Stimulated activated naive B cell treated with anti-CD40 and anti-IgM and Interleukin-4, amounts not matched to agents 10 μg/mL and 1 μg/mL and 100 μg/mL, for 72 hours (primary cell): ENCODE measurements around the gene SUGP2.
A peak's percentile ranks its signal among the peaks of the same experiment; 100 is the strongest.

ENCODE experiments used
- ATAC-seq, 2 donors: fragments of 150-1000 bp; cut with Tn5 transposase; replicated peaks; 2 replicates each; pipeline ENCODE4 v1.10.0; 2021; ENCODE audit warnings: moderate library complexity in 1 of 2
- DNase-seq: peaks from one replicate; pipeline ENCODE4 v3.0.0; 2021
- H3K27ac Mint-ChIP-seq: one replicate; pipeline ENCODE4 v1.8.0; 2022; ENCODE audit warnings: mild to moderate bottlenecking, mixed read lengths
- H3K27me3 Mint-ChIP-seq, 2 donors: one replicate each; pipeline ENCODE4 v1.8.0; 2022; ENCODE audit warnings: mixed read lengths in 2 of 2
- H3K36me3 Mint-ChIP-seq, 2 donors: one replicate each; pipeline ENCODE4 v1.8.0; 2022; ENCODE audit warnings: mixed read lengths in 2 of 2, mild to moderate bottlenecking in 1 of 2
- H3K4me1 Mint-ChIP-seq, 2 donors: one replicate each; pipeline ENCODE4 v1.8.0; 2022; ENCODE audit warnings: mixed read lengths in 2 of 2, mild to moderate bottlenecking in 1 of 2
- H3K4me3 Mint-ChIP-seq, 2 donors: one replicate each; pipeline ENCODE4 v1.8.0; 2022; ENCODE audit warnings: mild to moderate bottlenecking in 2 of 2, mixed read lengths in 2 of 2, moderate library complexity in 1 of 2
- H3K9me3 Mint-ChIP-seq, 2 donors: one replicate each; pipeline ENCODE4 v1.8.0; 2022; ENCODE audit warnings: mixed read lengths in 2 of 2, mild to moderate bottlenecking in 1 of 2

Gene SUGP2

DNA sequence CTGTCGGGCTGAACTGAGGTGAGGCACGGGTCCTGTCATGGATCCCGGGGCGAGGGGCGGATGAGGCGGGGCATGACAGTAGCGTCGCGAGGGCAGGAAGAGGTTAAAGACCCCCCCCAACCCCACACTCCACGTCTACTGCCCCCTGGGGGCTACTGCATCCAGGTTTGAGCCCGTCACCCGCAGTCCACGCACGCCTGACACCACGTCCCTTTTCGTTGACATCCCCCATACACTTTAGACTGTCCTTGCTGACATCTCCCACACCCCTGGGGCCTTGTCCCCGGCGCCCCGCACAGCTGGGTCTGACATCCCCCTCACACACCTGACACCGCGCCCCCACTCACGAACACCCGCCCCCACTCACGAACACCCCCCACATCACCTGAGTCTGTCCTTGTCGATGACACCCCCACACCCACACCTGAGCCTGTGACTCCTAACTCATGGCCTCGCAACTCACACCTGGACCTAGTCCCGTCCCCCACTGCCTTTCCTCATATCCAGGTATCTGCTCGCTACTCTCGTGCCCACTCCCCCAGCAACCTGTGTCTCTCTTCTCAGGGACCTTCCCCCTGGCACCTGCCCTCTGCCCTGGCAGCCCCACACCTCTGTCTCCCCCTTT lies 30.9 kb upstream of the SUGP2 start:
- Mint-ChIP-seq H3K4me1 (peaks cover 17 to 48% of the 10 kb centered on the region in 2 donors), H3K36me3 (peaks cover 10 to 20% of the 10 kb centered on the region in 2 donors), H3K27ac (peak overlapping the region; percentile 89), H3K9me3 (no peaks in the 10 kb centered on the region), H3K4me3 (peak overlapping the region; percentile 90 to 92), H3K27me3 (no peaks in the 10 kb centered on the region)
- DNase-seq = no peak
- ATAC-seq = peak; percentile 21 to 27

- H3K27ac Mint-ChIP-seq = peak within 1 kb of the TSS; percentile 89
- ATAC-seq (peak; percentile 92 to 93), DNase-seq (peak; percentile 100)
- H3K4me1 Mint-ChIP-seq = peaks cover 17 to 44% of the 10 kb centered on the region in 2 donors
- H3K27me3 Mint-ChIP-seq = no peaks in the 10 kb centered on the region
- no peaks in the 10 kb centered on the region for H3K9me3 Mint-ChIP-seq
- H3K4me3 Mint-ChIP-seq = peak within 1 kb of the TSS; percentile 90 to 92
- H3K36me3 Mint-ChIP-seq = peaks cover 18 to 28% of the 10 kb centered on the region in 2 donors
Measured at GRCh38 chr19:19063183-19064097, 30.1 kb upstream of the SUGP2 start, which contains the start of gene SLC25A42. SLC25A42 (plus strand) TSS chr19:19063994; CDS start chr19:19096125, 32,131 bp downstream.

DNA sequence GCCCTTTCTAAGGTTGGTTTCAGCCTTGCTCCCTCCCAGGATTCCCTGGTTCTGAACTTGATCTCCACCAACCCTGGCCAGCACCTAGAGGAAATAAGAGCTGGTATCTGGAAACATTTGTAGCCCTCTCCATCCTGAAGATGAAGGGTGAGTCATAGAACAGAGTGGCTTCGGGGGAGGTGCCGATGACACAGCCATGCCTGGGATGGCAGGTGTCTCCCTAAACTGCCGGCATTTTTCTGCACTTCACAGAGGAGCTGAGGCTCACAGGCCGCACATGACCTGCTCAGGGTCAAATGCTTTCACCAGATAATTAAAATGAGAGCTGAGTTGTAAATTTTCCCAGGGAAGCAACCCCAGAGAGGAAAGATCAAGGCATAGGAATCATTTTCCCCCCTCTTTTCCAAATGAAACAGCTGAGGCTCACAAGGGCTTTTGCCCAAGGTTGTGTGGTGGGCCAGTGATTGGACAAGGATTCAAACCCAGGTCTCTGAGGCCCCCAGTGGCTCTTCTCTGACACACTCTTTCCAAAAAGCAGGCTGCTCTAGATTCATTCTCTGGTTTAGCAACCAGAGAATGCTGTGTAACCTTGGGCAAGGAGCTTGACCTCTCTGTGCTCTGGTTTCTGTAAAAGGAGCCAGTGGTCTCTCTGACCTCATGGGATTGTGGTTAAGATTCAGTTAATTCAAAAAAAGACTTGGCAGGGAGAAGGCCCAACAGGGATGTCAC lies 29.3 kb upstream of the SUGP2 start:
- H3K27ac Mint-ChIP-seq = peak overlapping the region; percentile 76
- no peaks in the 10 kb centered on the region for H3K27me3 Mint-ChIP-seq
- peak overlapping the region; percentile 90 to 92 for H3K4me3 Mint-ChIP-seq
- no peaks in the 10 kb centered on the region for H3K9me3 Mint-ChIP-seq
- peaks cover 15 to 41% of the 10 kb centered on the region in 2 donors for H3K4me1 Mint-ChIP-seq
- H3K36me3 Mint-ChIP-seq = peaks cover 25 to 35% of the 10 kb centered on the region in 2 donors
- DNase-seq (no peak), ATAC-seq (no peak)

- no peak for ATAC-seq
- no peaks in the 10 kb centered on the region for H3K27me3 Mint-ChIP-seq
Measured at GRCh38 chr19:19061506-19061905, 28.2 kb upstream of the SUGP2 start.

GRCh38 chr19:19059837-19060611 lies 26.7 kb upstream of the SUGP2 start:
- DNase-seq = no peak
- no peak overlapping the region for H3K4me3 Mint-ChIP-seq
- H3K4me1 Mint-ChIP-seq = peaks cover 9 to 20% of the 10 kb centered on the region in 2 donors
- peaks cover 36 to 54% of the 10 kb centered on the region in 2 donors for H3K36me3 Mint-ChIP-seq
- no peaks in the 10 kb centered on the region for H3K9me3 Mint-ChIP-seq
- no peak overlapping the region for H3K27ac Mint-ChIP-seq
- no peaks in the 10 kb centered on the region for H3K27me3 Mint-ChIP-seq
- ATAC-seq = no peak

More at GRCh38 chr19:19061506-19061905, 28.2 kb upstream of the SUGP2 start:
- no peak for DNase-seq
- H3K9me3 Mint-ChIP-seq = no peaks in the 10 kb centered on the region
- no peak overlapping the region for H3K27ac Mint-ChIP-seq
- peaks cover 9 to 30% of the 10 kb centered on the region in 2 donors for H3K4me1 Mint-ChIP-seq
- H3K36me3 Mint-ChIP-seq = peaks cover 32 to 45% of the 10 kb centered on the region in 2 donors
- H3K4me3 Mint-ChIP-seq = no peak overlapping the region

DNA sequence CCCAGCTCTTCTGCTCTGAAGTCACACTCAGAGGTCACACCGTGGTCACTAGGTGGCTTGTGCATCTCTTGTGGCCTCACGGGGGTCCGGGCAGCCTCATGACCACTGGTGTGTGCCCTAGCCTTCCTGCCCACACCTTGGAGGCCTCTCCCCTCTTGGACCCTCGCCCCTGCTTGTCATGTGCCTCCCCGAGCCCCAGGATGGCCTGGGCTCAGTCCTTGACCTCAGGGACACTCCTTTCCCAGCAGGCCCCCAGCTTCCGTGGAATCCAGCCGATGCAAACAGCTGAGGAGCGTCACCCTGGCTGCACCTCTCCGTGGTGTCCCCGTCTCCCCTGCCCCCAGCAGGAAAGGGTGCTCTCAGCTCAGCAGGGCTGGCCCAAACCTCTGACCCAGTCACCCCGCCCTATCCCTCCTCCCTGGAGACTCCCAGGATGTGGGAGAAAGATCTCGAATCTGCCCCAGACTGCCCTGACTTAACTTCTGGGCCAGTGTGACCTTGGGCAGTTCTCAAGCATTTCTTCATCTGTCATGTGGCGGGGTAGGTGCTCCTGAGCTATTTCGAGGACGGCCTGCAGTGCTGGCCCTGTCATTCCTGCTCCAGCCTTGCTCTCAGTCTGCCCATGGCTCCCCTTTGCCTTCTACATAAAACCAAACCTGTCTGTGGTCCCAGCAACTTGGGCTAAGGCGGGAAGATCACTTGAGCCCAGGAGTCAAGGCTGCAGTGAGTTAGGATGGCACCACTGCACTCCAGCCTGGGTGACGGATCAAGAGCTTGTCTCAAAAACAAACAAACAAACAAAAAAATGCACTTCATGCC lies 25.9 kb upstream of the SUGP2 start:
- no peak for DNase-seq
- H3K4me3 Mint-ChIP-seq = no peak overlapping the region
- H3K27me3 Mint-ChIP-seq = no peaks in the 10 kb centered on the region
- H3K9me3 Mint-ChIP-seq = no peaks in the 10 kb centered on the region
- peaks cover 3 to 12% of the 10 kb centered on the region in 2 donors for H3K4me1 Mint-ChIP-seq
- no peak for ATAC-seq
- peaks cover 37 to 56% of the 10 kb centered on the region in 2 donors for H3K36me3 Mint-ChIP-seq
- H3K27ac Mint-ChIP-seq = no peak overlapping the region

- Mint-ChIP-seq H3K4me3 (no peak overlapping the region), H3K27me3 (no peaks in the 10 kb centered on the region), H3K36me3 (peaks cover 39 to 65% of the 10 kb centered on the region in 2 donors), H3K9me3 (no peaks in the 10 kb centered on the region), H3K4me1 (peaks cover 2 to 12% of the 10 kb centered on the region in 2 donors), H3K27ac (no peak overlapping the region)
- ATAC-seq (no peak), DNase-seq (no peak)
Measured at GRCh38 chr19:19057720-19058119, 24.4 kb upstream of the SUGP2 start.

- Mint-ChIP-seq H3K36me3 (peaks cover 39 to 66% of the 10 kb centered on the region in 2 donors), H3K4me3 (no peak overlapping the region), H3K27me3 (no peaks in the 10 kb centered on the region), H3K4me1 (peaks cover 2 to 8% of the 10 kb centered on the region in 2 donors), H3K27ac (no peak overlapping the region), H3K9me3 (no peaks in the 10 kb centered on the region)
- DNase-seq (no peak), ATAC-seq (no peak)
Measured at GRCh38 chr19:19057317-19057716, 24.0 kb upstream of the SUGP2 start.

DNA sequence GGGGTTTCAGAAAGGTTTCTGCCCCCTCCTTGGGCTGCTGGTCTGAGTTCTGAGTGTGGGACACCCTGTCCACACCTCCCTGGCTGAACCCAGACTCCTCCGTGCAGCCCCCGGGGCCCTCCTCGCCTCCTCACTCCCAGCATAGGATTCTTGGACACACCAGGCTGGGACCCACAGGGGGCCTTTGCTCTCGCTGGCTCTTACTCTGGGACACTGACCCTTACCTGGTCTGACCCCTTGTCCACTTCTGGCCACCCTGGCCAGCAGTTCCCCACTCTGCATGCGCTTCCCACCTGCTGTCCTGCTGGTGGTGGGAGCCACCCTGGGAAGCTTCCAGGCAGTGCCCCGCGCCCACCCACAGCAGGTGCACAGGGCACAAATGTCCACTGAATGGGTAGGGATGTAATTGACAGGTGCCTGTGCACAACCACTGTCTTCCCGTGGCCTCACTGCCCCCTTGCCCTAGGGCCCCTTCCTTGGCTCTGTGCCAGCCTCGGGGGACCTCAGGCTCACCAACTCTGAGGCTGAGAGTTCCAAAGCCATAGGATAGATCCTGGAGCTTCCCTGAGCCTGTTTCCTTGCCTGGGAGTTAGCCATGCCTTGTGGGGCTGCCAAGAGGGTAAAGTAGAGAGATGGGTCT lies 23.4 kb upstream of the SUGP2 start:
- Mint-ChIP-seq H3K4me1 (peaks cover 0 to 5% of the 10 kb centered on the region in 2 donors), H3K27ac (no peak overlapping the region), H3K4me3 (no peak overlapping the region), H3K9me3 (no peaks in the 10 kb centered on the region), H3K27me3 (no peaks in the 10 kb centered on the region), H3K36me3 (peaks cover 42 to 69% of the 10 kb centered on the region in 2 donors)
- no peak for DNase-seq
- no peak for ATAC-seq

DNA sequence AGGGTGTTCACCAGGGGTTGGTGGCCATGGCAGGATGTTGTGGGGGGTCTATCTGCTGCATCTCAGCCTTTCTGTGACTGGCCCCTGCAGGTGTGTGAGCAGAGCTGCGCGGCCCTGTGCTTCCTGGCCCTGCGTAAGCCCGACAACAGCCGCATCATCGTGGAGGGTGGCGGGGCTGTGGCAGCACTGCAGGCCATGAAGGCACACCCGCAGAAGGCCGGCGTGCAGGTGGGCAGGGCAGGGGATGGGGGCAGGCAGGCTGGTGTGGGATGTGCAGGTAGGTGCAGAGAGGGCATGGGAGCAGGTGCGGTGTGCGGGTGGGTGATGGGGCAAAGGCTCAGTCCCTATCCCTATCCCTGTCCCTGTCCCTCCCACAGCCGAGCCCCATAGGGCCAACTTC lies 22.4 kb upstream of the SUGP2 start:
- ATAC-seq = no peak
- H3K4me1 Mint-ChIP-seq = peaks cover 0 to 5% of the 10 kb centered on the region in 2 donors

DNA sequence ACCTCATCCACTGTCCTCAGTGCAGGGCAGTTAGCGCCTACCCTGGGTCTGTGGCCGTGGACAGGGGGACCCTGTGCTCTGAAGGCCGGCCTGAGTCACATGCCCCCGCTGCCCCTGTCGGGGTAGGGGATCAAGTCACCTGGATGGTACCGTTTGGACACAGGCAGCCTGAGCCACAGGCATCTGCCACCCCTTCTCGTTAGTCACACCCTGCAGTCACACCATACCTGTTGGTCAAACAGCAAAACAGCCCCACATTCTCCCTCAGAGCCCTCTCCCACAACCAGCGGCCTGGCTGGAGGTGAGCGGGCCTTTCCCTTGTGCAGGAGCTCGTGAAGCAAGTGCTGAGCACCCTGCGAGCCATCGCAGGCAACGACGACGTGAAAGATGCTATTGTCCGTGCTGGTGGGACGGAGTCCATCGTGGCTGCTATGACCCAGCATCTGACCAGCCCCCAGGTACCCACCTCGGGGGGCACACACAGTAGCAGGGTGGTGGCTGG lies 21.7 kb upstream of the SUGP2 start:
- no peaks in the 10 kb centered on the region for H3K9me3 Mint-ChIP-seq
- H3K4me1 Mint-ChIP-seq = peaks cover 0 to 5% of the 10 kb centered on the region in 2 donors

More for the DNA sequence above, 22.4 kb upstream of the SUGP2 start:
- no peak overlapping the region for H3K27ac Mint-ChIP-seq
- no peaks in the 10 kb centered on the region for H3K27me3 Mint-ChIP-seq
- no peaks in the 10 kb centered on the region for H3K9me3 Mint-ChIP-seq
- H3K4me3 Mint-ChIP-seq = no peak overlapping the region
- no peak for DNase-seq
- H3K36me3 Mint-ChIP-seq = peaks cover 50 to 72% of the 10 kb centered on the region in 2 donors

GRCh38 chr19:19054315-19054938 lies 21.1 kb upstream of the SUGP2 start:
- Mint-ChIP-seq H3K4me1 (peaks cover 0 to 5% of the 10 kb centered on the region in 2 donors), H3K4me3 (no peak overlapping the region), H3K27me3 (no peaks in the 10 kb centered on the region), H3K36me3 (peaks cover 42 to 69% of the 10 kb centered on the region in 2 donors), H3K27ac (no peak overlapping the region), H3K9me3 (no peaks in the 10 kb centered on the region)
- DNase-seq (no peak), ATAC-seq (no peak)

More for the DNA sequence above, 21.7 kb upstream of the SUGP2 start:
- Mint-ChIP-seq H3K27ac (no peak overlapping the region), H3K36me3 (peaks cover 48 to 71% of the 10 kb centered on the region in 2 donors), H3K27me3 (no peaks in the 10 kb centered on the region), H3K4me3 (no peak overlapping the region)
- ATAC-seq = no peak
- no peak for DNase-seq
